ENCODE results near the gene NT5DC1.

NT5DC1 gene

DNA sequence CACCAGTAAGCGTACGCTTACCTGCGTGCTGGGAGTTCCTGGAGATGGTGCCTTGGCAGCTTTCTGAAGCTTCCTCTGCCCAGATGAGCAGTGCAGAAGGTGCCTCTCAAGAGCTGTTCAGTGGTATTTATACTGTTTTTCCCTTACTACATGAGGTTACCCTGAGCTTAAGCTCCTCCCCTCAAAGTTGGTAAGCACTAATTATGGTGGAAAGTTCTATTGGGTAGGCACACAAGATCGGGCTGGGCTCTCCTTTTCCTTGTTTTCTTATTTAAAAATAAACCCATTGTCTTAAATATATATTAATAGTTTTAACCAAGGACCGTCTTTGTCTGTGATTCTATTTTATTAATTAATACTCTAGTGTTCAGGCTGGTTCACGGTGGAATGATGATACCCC is 25.4 kb downstream of the NT5DC1 start, which contains the start of gene COL10A1:
COL10A1 (minus strand) TSS at position 101 of the 400 bp plus-strand sequence. CDS start 640 bp downstream, outside the sequence.
- no peak for DNase-seq (ENCODE audit: low spot score)
- no peak for TF ChIP-seq CTCF (IDR thresholded peaks at IDR 0.05; ENCODE audit: borderline replicate concordance, control extremely low read depth, extremely low read depth, insufficient read depth, missing control alignments)
- in situ Hi-C loops (cut with MboI; ENCODE audit: low sequenced_read_pairs, unreplicated experiment), result no loop called here

DNA sequence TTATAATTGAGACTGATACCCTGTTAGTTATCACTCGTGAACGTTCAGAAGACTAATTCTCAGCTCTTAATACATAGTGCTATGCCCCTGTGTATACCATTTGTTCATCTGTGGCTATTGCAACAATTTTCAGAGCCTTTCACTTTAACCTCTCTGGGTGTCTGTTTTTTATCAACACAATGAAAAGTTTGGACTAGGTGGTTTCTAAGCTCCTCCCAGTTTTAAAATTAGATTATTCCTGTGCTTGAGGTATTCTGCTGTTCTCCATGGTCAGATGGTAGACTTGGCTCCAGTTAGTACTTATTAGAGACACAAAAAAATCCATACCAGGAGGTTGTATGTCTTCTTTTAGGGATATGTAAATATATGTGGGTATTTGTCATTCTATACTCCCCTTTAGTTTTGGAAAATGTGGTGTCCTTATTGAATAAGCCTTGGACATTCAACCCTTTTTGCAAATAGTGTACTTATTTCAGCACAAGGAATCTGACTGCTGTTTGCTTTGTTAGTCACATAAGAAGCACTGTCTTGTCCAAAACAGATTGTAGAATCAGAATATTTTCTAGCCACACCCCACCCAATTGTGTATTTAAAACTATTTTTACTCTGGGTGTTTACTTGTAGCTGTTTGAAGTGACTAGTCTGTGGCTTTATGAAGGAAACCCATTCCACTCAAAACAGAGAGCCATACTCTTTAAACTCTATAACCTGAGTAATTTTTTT is 27.3 kb downstream of the NT5DC1 start:
- no peak for TF ChIP-seq CTCF (IDR thresholded peaks at IDR 0.05; ENCODE audit: borderline replicate concordance, control extremely low read depth, extremely low read depth, insufficient read depth, missing control alignments)
- in situ Hi-C loops (cut with MboI; ENCODE audit: low sequenced_read_pairs, unreplicated experiment), result no loop called here
- DNase-seq (ENCODE audit: low spot score), result no peak

GRCh38 chr6:116133453-116133852 is 32.8 kb downstream of the NT5DC1 start:
- TF ChIP-seq CTCF (IDR thresholded peaks at IDR 0.05; ENCODE audit: borderline replicate concordance, control extremely low read depth, extremely low read depth, insufficient read depth, missing control alignments), result no peak
- DNase-seq (ENCODE audit: low spot score), result no peak
- in situ Hi-C loops (cut with MboI; ENCODE audit: low sequenced_read_pairs, unreplicated experiment), result no loop called here

- no peak for DNase-seq (ENCODE audit: low spot score)
- TF ChIP-seq CTCF (IDR thresholded peaks at IDR 0.05; ENCODE audit: borderline replicate concordance, control extremely low read depth, extremely low read depth, insufficient read depth, missing control alignments), result no peak
- in situ Hi-C loops (cut with MboI; ENCODE audit: low sequenced_read_pairs, unreplicated experiment), result no loop called here
Observed at GRCh38 chr6:116136373-116136772, 35.7 kb downstream of the NT5DC1 start.

DNA sequence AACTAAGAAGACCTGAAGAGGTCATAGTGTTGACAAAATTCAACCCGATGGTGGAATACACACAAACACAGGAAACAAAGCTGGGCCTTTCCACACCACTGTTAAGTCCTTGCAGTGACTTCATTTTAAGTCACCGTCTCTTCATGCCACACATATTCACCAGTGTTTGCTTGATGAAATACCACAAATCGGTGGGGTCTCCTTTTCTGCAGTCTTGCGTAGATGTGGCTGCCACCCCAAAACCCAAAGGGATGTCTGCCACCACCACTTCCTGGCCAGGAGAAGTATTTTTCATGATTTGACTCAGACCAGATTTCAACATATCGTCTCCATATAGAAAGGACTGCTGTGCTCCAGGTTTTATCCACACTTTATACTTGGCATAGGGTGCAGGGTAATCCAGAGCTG is 36.3 kb downstream of the NT5DC1 start:
- no peak for DNase-seq (ENCODE audit: low spot score)
- TF ChIP-seq CTCF (IDR thresholded peaks at IDR 0.05; ENCODE audit: borderline replicate concordance, control extremely low read depth, extremely low read depth, insufficient read depth, missing control alignments), result no peak
- in situ Hi-C loops (cut with MboI; ENCODE audit: low sequenced_read_pairs, unreplicated experiment), result no loop called here

- TF ChIP-seq CTCF (IDR thresholded peaks at IDR 0.05; ENCODE audit: borderline replicate concordance, control extremely low read depth, extremely low read depth, insufficient read depth, missing control alignments), result no peak
- DNase-seq (ENCODE audit: low spot score), result no peak
- in situ Hi-C loops (cut with MboI; ENCODE audit: low sequenced_read_pairs, unreplicated experiment), result no loop called here
Observed at GRCh38 chr6:116139917-116140316, 39.3 kb downstream of the NT5DC1 start.
